ENCODE data around the gene MANEAL.

Gene MANEAL

DNA sequence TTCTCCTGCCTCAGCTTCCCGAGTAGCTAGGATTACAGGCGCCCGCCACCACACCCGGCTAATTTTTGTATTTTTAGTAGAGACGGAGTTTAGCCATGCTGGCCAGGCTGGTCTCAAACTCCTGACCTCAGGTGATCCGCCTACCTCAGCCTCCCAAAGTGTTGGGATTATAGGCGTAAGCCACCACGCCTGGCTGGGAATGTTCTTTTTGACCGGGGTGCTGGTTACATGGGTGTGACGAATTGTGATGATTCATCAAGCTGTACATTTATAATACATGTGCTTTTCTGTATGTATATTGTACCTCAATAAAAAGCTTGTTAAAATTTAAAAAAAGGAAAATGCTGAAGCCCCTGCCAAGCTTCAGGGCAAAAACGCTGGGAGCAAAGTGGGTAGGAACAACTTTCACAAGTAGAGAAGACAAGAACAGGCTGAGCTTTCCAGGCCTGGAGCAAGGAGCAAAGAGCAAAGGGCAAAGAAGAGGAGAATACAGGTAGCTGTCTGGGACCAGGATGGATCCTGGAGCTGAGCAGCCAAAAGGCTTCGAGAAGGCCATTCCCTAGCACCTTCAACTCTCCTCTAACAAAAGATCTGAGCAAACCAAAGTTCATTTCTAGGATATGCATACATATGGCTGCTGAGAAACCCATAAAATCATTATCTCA lies 34.9 kb downstream of the MANEAL start:
- DNase-seq (ENCODE audit: low spot score): no peak

DNA sequence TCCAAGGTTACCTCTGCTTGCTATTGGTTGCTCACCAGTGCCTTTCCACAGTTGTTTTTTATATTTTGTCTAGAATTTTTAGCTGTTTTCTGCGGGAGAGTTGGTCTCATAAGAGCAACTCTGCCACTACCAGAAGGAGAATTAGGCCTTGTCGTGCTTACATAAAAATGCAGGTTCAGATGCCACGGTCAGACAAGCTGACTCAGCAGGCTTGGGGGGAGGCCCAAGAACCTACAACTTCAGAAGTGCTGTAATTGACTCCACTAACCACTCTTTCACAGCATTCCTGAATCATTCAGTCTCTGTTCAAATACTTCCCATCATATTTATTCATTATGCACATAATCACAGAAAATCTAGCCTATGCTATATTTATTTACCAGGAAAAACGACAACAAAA lies 37.5 kb downstream of the MANEAL start:
- DNase-seq (ENCODE audit: low spot score): no peak

DNA sequence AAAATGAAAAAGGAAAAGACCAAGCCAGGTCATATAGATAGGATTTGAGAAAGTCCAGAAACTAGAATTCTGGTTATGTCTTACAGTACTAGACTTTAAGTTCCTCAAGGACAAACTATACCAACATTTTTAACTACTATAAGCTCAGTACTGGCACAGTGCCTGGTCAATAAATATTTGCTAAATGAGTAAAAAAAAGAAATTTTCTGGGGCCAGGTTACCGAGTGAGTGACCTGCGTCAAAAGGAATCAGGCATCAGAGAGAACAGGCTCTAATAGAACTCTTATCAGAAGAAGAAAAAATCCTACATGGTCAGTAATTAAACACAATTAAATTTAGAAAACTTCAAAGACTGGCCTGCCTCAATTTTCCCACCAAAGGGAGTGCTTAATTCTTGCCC lies 38.2 kb downstream of the MANEAL start:
- DNase-seq (ENCODE audit: low spot score): no peak

DNA sequence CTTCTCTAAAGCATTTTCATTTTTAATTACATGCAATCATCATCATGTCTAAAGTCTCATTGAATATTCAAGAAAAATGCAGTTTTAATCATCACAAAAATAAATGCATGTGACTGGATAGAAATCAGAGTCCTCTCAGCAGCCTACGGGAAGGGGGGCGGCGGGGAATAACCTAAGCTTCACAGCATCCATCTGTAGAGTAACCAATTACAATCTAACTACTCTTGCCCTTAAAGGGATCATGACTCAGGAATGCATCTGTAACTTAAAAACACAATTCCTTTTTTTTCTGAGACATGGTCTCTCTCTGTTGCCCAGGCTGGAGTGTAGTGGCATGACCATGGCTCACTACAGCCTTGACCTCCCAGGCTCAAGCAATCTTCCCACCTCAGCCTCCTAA lies 43.1 kb downstream of the MANEAL start:
- DNase-seq (ENCODE audit: low spot score): no peak

DNA sequence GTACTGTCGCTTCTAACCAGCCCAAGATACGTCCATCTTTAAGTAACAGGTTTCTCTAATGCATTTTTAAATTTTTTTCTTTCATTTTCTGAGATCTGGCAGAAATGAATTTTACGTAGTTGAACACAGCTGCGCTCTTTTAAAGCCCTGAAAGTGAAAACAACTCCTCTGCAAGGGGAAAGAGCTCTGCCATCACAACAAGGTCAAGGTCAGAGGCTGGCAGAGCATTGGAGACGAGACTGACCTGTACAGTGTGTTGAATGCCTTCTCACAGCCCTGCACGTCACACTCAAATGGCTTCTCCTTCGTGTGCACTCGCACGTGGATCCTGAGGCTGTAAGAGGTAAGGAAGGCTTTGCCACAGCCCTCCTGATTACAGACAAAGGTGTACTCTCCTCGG lies 46.0 kb downstream of the MANEAL start:
- no peak for DNase-seq (ENCODE audit: low spot score)

DNA sequence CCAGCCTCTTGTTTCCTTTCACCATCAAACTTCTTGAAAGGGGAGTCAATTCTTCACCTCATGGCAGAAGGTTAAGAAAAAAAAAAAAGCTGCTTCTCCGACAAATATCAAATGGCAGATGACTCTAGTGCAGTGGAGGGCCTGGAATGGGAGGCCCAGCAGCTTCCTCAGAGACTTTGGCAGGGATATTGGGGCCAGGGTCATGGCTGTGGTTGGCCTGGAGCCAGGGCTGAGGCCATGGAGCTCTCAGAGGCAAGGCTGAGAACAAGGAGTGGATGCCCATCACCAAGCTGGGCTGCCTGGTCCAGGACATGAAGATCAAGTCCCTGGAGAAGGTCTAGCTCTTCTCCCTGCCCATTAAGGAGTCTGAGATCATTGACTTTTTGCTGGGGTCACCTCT lies 47.1 kb downstream of the MANEAL start:
- no peak for DNase-seq (ENCODE audit: low spot score)

DNA sequence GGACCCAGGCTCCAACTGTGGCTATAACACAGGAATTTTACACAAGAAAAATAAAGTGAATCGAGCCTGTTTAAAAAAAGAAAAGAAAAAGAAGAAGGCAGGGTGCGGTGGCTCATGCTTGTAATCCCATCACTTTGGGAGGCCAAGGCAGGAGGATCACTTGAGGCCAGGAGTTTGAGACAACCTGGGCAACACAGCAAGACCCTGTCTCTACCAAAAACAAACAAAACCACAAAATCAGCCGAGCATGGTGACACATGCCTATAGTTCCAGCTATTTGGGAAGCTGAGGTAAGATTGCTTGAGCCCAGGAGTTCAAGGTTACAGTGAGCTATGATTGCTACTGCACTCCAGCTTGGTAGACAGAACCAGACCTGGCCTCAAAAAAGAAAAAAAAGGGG lies 48.0 kb downstream of the MANEAL start:
- DNase-seq (ENCODE audit: low spot score): no peak

DNA sequence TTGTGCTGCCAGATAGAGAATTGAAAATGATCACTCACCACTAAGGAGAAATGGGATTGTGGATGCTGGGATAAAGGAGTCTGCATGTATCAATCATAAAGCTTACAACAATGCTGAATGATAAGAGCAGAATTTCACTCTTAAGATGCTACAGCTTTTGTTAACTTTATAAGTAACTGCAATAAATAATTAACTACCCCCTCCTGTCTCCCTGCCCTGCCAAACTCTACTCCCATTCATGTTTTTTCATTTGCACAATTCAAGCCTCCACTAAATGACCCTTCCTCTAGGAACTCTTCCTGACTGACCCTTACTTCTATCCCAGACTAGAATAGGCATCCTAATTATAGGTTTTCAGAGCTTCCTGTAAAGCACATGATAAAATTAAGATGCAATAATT lies 50.9 kb downstream of the MANEAL start:
- DNase-seq (ENCODE audit: low spot score): no peak

DNA sequence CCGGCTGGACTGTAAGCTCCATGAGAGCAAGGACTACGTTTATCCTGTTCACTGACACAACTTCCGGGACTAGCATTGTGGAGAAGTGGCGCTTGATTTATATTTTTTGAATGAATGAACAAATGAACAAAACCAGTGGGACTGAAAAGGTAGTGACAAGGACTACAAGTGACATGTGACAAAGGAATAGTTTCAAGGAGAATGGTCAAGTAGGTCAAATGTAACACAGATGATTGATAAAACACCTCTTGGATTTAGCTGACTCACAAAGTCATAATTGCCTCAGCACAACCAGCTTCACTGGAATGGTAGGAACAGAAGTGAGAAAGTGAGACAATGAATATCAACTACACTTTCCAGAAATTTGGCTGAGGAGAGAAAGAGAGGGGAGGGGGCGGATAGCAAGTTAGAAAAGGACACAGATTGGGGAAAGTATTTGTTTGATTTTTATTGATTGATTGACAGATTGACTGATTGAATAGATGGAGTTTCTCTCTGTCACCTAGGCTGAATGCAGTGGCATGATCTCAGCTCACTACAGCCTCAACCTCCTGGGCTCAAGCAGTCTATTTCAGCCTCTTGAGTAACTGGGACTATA lies 51.5 kb downstream of the MANEAL start:
- DNase-seq (ENCODE audit: low spot score): no peak

DNA sequence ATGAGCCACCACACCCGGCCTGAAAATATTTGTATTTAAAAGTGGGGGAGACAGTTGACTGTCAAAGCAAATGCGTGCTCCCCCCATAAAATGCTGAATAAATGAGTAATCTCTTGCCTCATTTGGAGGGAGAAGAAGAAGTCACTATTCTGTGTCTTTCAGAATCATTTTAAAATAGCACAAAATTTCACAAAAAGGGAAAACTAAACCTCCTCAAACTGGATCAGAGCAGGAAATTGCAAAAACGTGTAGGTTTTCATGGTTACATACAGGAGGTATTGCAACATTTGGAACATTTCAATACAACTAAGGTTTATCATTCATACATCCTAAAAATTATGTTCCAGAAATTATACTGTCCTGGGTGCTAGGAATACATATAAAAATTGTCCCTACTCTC lies 52.1 kb downstream of the MANEAL start:
- no peak for DNase-seq (ENCODE audit: low spot score)

DNA sequence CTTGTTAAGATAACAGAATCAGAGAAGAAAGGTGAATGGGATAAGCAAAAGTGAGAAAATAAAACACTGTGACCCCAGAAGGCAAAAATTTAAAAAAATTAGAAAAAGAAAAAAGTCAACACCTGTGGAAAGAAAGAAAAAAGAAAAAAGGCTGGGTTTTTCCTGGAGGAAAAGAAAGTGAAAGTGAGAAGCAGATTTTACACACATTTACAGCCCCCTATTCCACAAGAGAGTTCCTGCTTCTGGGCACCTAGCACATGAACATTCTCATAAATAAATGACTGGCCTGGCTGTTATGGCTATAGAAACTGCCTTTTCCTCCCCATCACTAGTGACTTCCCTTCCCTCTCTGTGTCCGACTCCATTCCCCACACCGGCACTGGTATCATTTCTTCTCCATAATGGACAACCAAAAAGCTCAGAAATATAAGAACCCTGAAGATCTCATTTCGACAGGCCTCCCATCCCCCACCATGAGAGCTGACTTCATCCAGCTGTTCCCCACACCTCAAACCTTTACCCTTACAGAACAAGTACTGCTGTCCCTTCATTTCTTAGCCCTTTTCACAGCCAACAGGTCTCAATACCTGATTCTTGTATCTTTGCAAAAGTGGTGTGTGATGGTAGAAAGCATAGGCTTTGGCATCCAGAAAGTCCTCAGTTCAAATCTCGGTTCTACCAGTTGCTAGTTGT lies 53.1 kb downstream of the MANEAL start:
- no peak for DNase-seq (ENCODE audit: low spot score)

DNA sequence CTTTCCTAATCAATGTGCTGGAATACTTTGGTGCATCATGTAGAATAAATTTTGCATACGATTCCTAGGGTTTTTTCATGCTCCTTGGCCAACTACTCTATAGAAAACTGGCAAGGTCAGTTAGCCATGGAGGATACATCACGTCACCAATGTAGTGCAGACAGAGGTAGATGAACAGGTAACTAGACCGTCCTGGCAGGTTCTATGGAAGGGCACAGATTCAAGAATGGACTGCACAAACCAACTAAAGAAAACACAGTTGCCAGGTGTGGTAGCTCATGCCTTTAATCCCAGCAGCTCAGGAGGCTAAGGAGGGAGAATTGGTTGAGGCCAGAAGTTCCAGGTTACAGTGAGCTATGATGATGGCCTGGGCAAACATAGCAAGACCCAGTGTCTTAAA lies 55.8 kb downstream of the MANEAL start:
- no peak for DNase-seq (ENCODE audit: low spot score)

DNA sequence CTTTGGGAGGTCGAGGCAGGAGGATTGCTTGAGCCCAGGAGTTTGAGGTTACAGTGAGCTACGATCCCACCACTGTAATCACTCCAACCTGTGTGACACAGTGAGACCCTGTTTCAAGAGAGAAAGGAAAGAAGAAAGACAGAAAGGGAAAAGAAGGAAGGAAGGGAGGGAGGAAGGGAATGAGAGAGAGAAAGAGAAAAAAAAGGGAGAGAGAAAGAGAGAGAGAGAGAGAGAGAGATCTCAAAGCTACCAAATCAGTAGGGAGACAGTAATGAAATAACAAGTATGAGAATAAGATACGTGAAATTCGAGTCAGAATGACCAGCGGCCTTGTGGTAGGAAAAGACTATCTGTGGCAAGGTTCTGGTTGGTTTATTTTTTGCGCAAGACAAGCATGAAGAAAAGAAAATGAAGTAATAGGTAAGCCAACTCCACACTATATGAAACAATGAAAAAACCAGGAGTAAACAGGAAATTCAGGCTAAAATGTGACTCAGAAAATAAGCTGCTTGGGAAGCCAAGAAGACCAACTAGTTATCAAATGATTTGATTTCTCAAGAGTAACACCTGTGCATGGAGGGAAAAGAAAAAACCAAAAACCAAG lies 56.8 kb downstream of the MANEAL start:
- DNase-seq (ENCODE audit: low spot score): no peak

All from ecto neural progenitor cell (in vitro differentiated cells).